ENCODE data around the gene SPAG4. TPM values are rescaled to one million over a fixed set of nuclear protein-coding genes. Genes with fewer than 3 reads are reported as not detected.

SPAG4 gene
- total and polyA plus RNA-seq, 10 of the 15 experiments (the other 5 are each of a cell fraction or from before 2014, with no cell fraction given), result 0.90 to 12.5 (median 2.4) TPM

DNA sequence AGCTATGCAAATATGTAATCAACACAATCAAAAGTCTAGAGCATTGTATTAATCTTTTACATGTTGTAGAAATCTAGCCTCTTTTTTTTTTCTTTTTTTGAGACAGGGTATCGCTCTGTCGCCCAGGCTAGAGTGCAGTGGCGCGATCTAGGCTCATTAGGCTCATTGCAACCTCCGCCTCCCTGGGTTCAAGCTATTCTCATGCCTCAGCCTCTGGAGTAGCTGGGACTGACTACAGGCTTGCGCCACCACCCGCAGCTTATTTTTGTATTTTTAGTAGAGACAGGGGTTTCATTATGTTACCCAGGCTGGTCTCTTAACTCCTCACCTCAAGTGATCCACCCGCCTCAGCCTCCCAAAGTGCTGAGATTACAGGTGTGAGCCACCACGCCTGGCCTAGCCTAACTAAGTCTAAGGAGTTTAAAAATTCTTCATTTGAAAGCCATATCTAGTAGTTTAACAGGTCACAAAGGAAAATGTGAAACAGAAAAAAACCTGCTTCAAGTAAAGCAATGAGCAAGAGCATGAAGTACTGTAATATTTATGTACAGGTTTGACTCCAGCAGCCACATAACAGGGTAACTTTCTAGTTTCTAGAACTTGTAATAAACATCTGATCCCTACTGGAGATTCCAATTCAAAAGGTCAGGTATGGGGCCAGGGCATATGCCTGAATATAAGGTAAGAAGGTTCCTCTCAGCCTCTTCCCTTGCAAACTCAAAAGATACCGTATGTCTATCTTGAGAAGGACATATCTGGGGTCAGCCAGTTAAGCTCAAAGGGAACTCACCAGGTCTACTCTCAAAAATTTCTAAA, 44.7 kb downstream of the SPAG4 start:
- ChIA-PET SMC1A (ENCODE audit: uncharacterized antibody, unreplicated experiment) (interaction anchor here (0.6 to 4.8 kb wide), 11 partner anchors 12 to 293 kb away, joined by 3 to 28 read pairs (median 4); no protein-coding TSS in a partner anchor), CTCF (interaction anchor here (0.6 to 5.8 kb wide), 6 partner anchors 16 to 179 kb away, joined by 3 to 31 read pairs (median 4); no protein-coding TSS in a partner anchor), RAD21 (ENCODE audit: unreplicated experiment) (interaction anchor here (1.3 to 4.5 kb wide), 3 partner anchors 8 to 42 kb away, joined by 3 to 29 read pairs (median 4); no protein-coding TSS in a partner anchor), POLR2A (interaction anchor here (0.6 to 1.2 kb wide), 3 partner anchors 43 to 170 kb away, joined by 3 to 5 read pairs (median 5); no protein-coding TSS in a partner anchor)
- ATAC-seq, result no peak
- intact Hi-C loops (cut with micrococcal nuclease; ENCODE audit: unreplicated experiment) (no loop called here), in situ Hi-C loops (cut with MboI) (no loop called here)
- peaks cover 0 to 13% of the 10 kb centered on the region in 2 experiments; a peak in 1 of 4 replicates for H3K36me3 ChIP-seq (ENCODE audit: control insufficient read depth in 2 of 2, insufficient read depth in 2 of 2, low read length in 1 of 2)
- WGBS (ENCODE audit: insufficient coverage, insufficient replicate concordance, low lambda C conversion rate, missing lambda C conversion rate), result 89% methylated on average over 10 of the region's 10 CpGs
- H3K9me3 ChIP-seq (replicated peaks; ENCODE audit: control insufficient read depth, insufficient read depth, low read length), result no peaks in the 10 kb centered on the region
- H3K4me3 ChIP-seq, result peak overlapping the region; percentile 59; the same call in 1 of the 2 replicates
- no TSS peak for BruUV-seq (replicated peaks)
- H3K27me3 ChIP-seq (replicated peaks in 1 of 2; ENCODE audit: control insufficient read depth in 2 of 2, insufficient read depth in 2 of 2, low read length in 1 of 2), result no peaks in the 10 kb centered on the region
- H3K4me2 ChIP-seq (ENCODE audit: control insufficient read depth, insufficient read depth), result peak overlapping the region; percentile 78
- no peak for DNase-seq (ENCODE audit: low read depth, low spot score)
- peaks cover 96% of the 10 kb centered on the region for H3K79me2 ChIP-seq (ENCODE audit: control insufficient read depth, insufficient read depth, low read length)
- no peak for FAIRE-seq
- H2AFZ ChIP-seq (ENCODE audit: control insufficient read depth, low read depth, low read length), result no peak overlapping the region
- TF ChIP-seq HCFC1 (IDR thresholded peaks at IDR 0.05; ENCODE audit: low read length), result no peak
- no peak for TF ChIP-seq MXI1 (IDR thresholded peaks at IDR 0.05; ENCODE audit: low read depth, low read length)
- TF ChIP-seq ZBTB33 (IDR thresholded peaks at IDR 0.05), result 0 out of 2 replicates have a peak, but pooled peaks have one; percentile 20
- TF ChIP-seq SREBF1 (IDR thresholded peaks at IDR 0.05; ENCODE audit: low read length), result no peak
- TF ChIP-seq, protein P1, sequence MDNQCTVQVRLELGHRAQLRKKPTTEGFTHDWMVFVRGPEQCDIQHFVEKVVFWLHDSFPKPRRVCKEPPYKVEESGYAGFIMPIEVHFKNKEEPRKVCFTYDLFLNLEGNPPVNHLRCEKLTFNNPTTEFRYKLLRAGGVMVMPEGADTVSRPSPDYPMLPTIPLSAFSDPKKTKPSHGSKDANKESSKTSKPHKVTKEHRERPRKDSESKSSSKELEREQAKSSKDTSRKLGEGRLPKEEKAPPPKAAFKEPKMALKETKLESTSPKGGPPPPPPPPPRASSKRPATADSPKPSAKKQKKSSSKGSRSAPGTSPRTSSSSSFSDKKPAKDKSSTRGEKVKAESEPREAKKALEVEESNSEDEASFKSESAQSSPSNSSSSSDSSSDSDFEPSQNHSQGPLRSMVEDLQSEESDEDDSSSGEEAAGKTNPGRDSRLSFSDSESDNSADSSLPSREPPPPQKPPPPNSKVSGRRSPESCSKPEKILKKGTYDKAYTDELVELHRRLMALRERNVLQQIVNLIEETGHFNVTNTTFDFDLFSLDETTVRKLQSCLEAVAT (IDR thresholded peaks at IDR 0.05), result peak; percentile 62
- TF ChIP-seq IRF4 (IDR thresholded peaks at IDR 0.05; ENCODE audit: low read depth, low read length), result no peak
- H3K9ac ChIP-seq (ENCODE audit: control insufficient read depth, insufficient read depth, low read length), result no peak overlapping the region
- H3K27ac ChIP-seq (ENCODE audit: control insufficient read depth, insufficient read depth), result peak overlapping the region; percentile 46
- peaks cover 10% of the 10 kb centered on the region for H3K4me1 ChIP-seq (ENCODE audit: control insufficient read depth, insufficient read depth, low read length)
- H4K20me1 ChIP-seq (ENCODE audit: control insufficient read depth, insufficient read depth), result peaks cover 13% of the 10 kb centered on the region

Measured in GM12878 (cell line).